H1 (cell line): Measurements from ENCODE around the gene ADRM1. TPM values are rescaled to one million over a fixed set of nuclear protein-coding genes. Genes with fewer than 3 reads are reported as not detected.

Source experiments
- CEBPB ChIP-seq: IDR thresholded peaks from 2 replicates; pipeline ENCODE4 v1.6.1; 2012; ENCODE audit warnings: low read depth, low read length
- CTCF ChIP-seq, 3 experiments: IDR thresholded peaks; 1 replicate in 2 of 3; 2 replicates in 1 of 3; pipeline versions ENCODE4 v1.5.1 to v1.6.1; 2011; ENCODE audit warnings: low read length in 3 of 3, mild to moderate bottlenecking in 3 of 3, inconsistent platforms in 2 of 3, low read depth in 1 of 3, moderate library complexity in 1 of 3; ENCODE audit not compliant: insufficient read depth in 1 of 3; ENCODE audit errors: control extremely low read depth in 1 of 3
- FOSL1 ChIP-seq: IDR thresholded peaks from 2 replicates; pipeline ENCODE4 v1.6.1; 2011; ENCODE audit warnings: mild to moderate bottlenecking, low read depth, low read length, moderate library complexity; ENCODE audit not compliant: insufficient read depth
- JUN ChIP-seq: IDR thresholded peaks from 2 replicates; pipeline ENCODE4 v1.6.1; 2011; ENCODE audit warnings: low read depth, mild to moderate bottlenecking, improper control_type of control experiment, low read length
- PHF8 ChIP-seq: fragments of 200-600 bp; sonication (generic); conservative IDR thresholded peaks from 2 replicates; pipeline ENCODE4 v1.7.1; 2012; ENCODE audit warnings: low read depth, mild to moderate bottlenecking, inconsistent platforms, low read length, moderate library complexity
- POLR2AphosphoS5 ChIP-seq: IDR thresholded peaks from 2 replicates; pipeline ENCODE4 v1.6.1; 2011; ENCODE audit warnings: low read depth, low read length
- SIRT6 ChIP-seq: IDR thresholded peaks from one replicate; pipeline ENCODE4 v1.7.1; 2012; ENCODE audit warnings: low read length, inconsistent platforms
- polyA plus RNA-seq, 7 experiments: library from polyadenylated mRNA; depleted of rRNA in 3 of 7; stranded (reverse) in 5 of 7; unstranded in 2 of 7; fragments of >200 nt in 5 of 7; fragments of 200-250 nt in 2 of 7; gene quantifications; 1 replicate in 5 of 7; 2 replicates in 1 of 7; 4 replicates in 1 of 7; pipeline versions ENCODE4 v1.2.1 to v1.2.3, GENCODE V29; 2011 to 2013; ENCODE audit warnings: missing spikeins in 2 of 7, mixed read lengths in 2 of 7
- total RNA-seq: library from RNA; stranded (reverse); fragmentation: NEBNext Ultra II Directional; extraction: Animal tissue kit (Norgen Biotek cat#: 25700); gene quantifications from 2 replicates; pipeline ENCODE4 v1.2.1, GENCODE V29; 2021

Gene ADRM1
- total and polyA plus RNA-seq, 2 of the 8 experiments (the other 6 are each of a cell fraction or from before 2014, with no cell fraction given), result 126 to 214 TPM

- TF ChIP-seq CTCF (IDR thresholded peaks at IDR 0.05; ENCODE audit: control extremely low read depth in 1 of 3, insufficient read depth in 1 of 3, low read depth in 1 of 3, low read length in 3 of 3) (no peak), FOSL1 (no peak), PHF8 (no peak), POLR2AphosphoS5 (no peak), CEBPB (no peak), SIRT6 (no peak), JUN (no peak)
These were observed 32.1 kb downstream of the ADRM1 start (continued) for GRCh38 chr20:62334881-62335280.
